B cell (primary cell): ENCODE results near the gene VIPR2. TPM values are rescaled to one million over a fixed set of nuclear protein-coding genes. Genes with fewer than 3 reads are reported as not detected.

ENCODE experiments used
- ATAC-seq: fragments of 200-7000 bp; cut with Tn5 transposase; one replicate; pipeline ENCODE4 v1.10.0; 2021; ENCODE audit warnings: low read depth, mild to moderate bottlenecking, moderate number of reproducible peaks, moderate library complexity
- CTCF ChIA-PET: fragments of 350-600 bp; sonication (Branson Sonifier 250); formaldehyde crosslinking; loops from one replicate; lab custom pipeline; 2021; ENCODE audit warnings: antibody characterized with exemption, inconsistent platforms; lab: Charles Lee
- POLR2A ChIA-PET: fragments of 350-600 bp; sonication (Branson Sonifier 250); formaldehyde crosslinking; loops from one replicate; lab custom pipeline; 2021; ENCODE audit warnings: antibody characterized with exemption; lab: Charles Lee
- DNase-seq: peaks from one replicate; pipeline ENCODE4 v3.0.0; 2013
- H2AFZ ChIP-seq: 2 replicates; pipeline ENCODE4 v1.6.1; 2012; ENCODE audit warnings: mild to moderate bottlenecking, low read depth, low read length; ENCODE audit not compliant: insufficient read depth, poor library complexity, severe bottlenecking
- H3K27ac ChIP-seq, 2 donors: 1 replicate in 1 of 2; 2 replicates in 1 of 2; pipeline ENCODE4 v1.5.1; 2012 to 2013; ENCODE audit warnings: low read length in 2 of 2, mild to moderate bottlenecking in 2 of 2, moderate library complexity in 1 of 2
- H3K27me3 ChIP-seq, 4 experiments: fragments of 200-600 bp in 1 of 4; sonication (generic) in 1 of 4; replicated peaks in 1 of 4; 1 replicate in 2 of 4; 2 replicates in 2 of 4; pipeline versions ENCODE4 v1.6.1 to v1.7.0; 2013 to 2016; ENCODE audit warnings: low read length in 3 of 4, mild to moderate bottlenecking in 2 of 4, mixed read lengths in 1 of 4, moderate library complexity in 1 of 4; ENCODE audit not compliant: insufficient read depth in 4 of 4, control insufficient read depth in 3 of 4; ENCODE audit errors: control extremely low read depth in 1 of 4
- H3K36me3 ChIP-seq, 2 experiments: replicated peaks in 1 of 2; 1 replicate in 1 of 2; 2 replicates in 1 of 2; pipeline versions ENCODE4 v1.6.1 to v1.7.1; 2013; ENCODE audit warnings: low read length in 1 of 2; ENCODE audit not compliant: insufficient read depth in 2 of 2, control insufficient read depth in 1 of 2; ENCODE audit errors: control extremely low read depth in 1 of 2, extremely low read depth in 1 of 2
- H3K4me1 ChIP-seq, 2 donors: fragments of 200-600 bp in 1 of 2; sonication (generic) in 1 of 2; 1 replicate in 1 of 2; 2 replicates in 1 of 2; pipeline versions ENCODE4 v1.5.1 to v1.6.1; 2013 to 2017; ENCODE audit warnings: low read length in 2 of 2; ENCODE audit not compliant: control insufficient read depth in 2 of 2, insufficient read depth in 2 of 2
- H3K4me2 ChIP-seq: replicated peaks from 2 replicates; pipeline ENCODE3; 2012; ENCODE audit warnings: mild to moderate bottlenecking, low read depth, low read length; ENCODE audit not compliant: poor library complexity, severe bottlenecking
- H3K4me3 ChIP-seq, 5 experiments: fragments of 200-600 bp in 1 of 5; sonication (generic) in 1 of 5; 1 replicate in 3 of 5; 2 replicates in 2 of 5; pipeline versions ENCODE4 v1.5.1 to v1.7.0; 2011 to 2016; ENCODE audit warnings: low read length in 4 of 5, mild to moderate bottlenecking in 4 of 5, low read depth in 2 of 5, control low read depth in 1 of 5, moderate library complexity in 1 of 5; ENCODE audit not compliant: insufficient read depth in 1 of 5; ENCODE audit errors: control extremely low read depth in 1 of 5, extremely low read depth in 1 of 5
- H3K79me2 ChIP-seq: fragments of 200-600 bp; sonication (generic); one replicate; pipeline ENCODE4 v1.6.0; 2016; ENCODE audit warnings: low read length; ENCODE audit not compliant: control insufficient read depth, insufficient read depth
- H3K9ac ChIP-seq: fragments of 200-600 bp; sonication (generic); 2 replicates; pipeline ENCODE4 v1.6.1; 2017; ENCODE audit warnings: mild to moderate bottlenecking, low read length, moderate library complexity
- H3K9me3 ChIP-seq, 3 donors: one replicate each; pipeline versions ENCODE4 v1.6.1 to v1.7.1; 2013; ENCODE audit warnings: low read length in 2 of 3; ENCODE audit not compliant: control insufficient read depth in 2 of 3, insufficient read depth in 1 of 3; ENCODE audit errors: control extremely low read depth in 1 of 3
- H4K20me1 ChIP-seq: 2 replicates; pipeline ENCODE4 v1.6.0; 2012; ENCODE audit warnings: mild to moderate bottlenecking, low read length; ENCODE audit not compliant: insufficient read depth, control insufficient read depth, poor library complexity, severe bottlenecking
- H3K27ac Mint-ChIP-seq: one replicate; pipeline ENCODE4 v1.8.0; 2021; ENCODE audit warnings: mixed read lengths
- H3K27me3 Mint-ChIP-seq: one replicate; pipeline ENCODE4 v1.8.0; 2021; ENCODE audit warnings: mixed read lengths
- H3K4me1 Mint-ChIP-seq: one replicate; pipeline ENCODE4 v1.8.0; 2021; ENCODE audit warnings: mixed read lengths
- H3K4me3 Mint-ChIP-seq: one replicate; pipeline ENCODE4 v1.8.0; 2021; ENCODE audit warnings: mixed read lengths
- H3K9me3 Mint-ChIP-seq: one replicate; pipeline ENCODE4 v1.8.0; 2022; ENCODE audit warnings: mixed read lengths; ENCODE audit not compliant: insufficient read depth
- CTCF ChIP-seq: fragments of 200-600 bp; IDR thresholded peaks from one replicate; pipeline ENCODE4 v1.8.0; 2022; ENCODE audit warnings: antibody characterized with exemption, mild to moderate bottlenecking
- EZH2 ChIP-seq: IDR thresholded peaks from 2 replicates; pipeline ENCODE4 v1.6.1; 2012; ENCODE audit warnings: borderline replicate concordance, low read depth, mild to moderate bottlenecking, moderate library complexity, low read length; ENCODE audit not compliant: insufficient read depth, poor library complexity, severe bottlenecking
- WGBS: methylation state at CpG from one replicate; pipeline ENCODE4 v1.1.5; 2013; ENCODE audit warnings: missing lambda C conversion rate; ENCODE audit not compliant: insufficient coverage; 5-methylcytosine and 5-hydroxymethylcytosine counted together
- intact Hi-C: fragments of 100-400 bp; cut with micrococcal nuclease; formaldehyde crosslinking; loops from one replicate; pipeline ENCODE4 v1.10.0; 2022
- polyA plus RNA-seq: library from polyadenylated mRNA; depleted of rRNA; stranded (reverse); fragments of >200 nt; gene quantifications from 2 replicates; pipeline ENCODE4 v1.2.3, GENCODE V29; 2012
- total RNA-seq, 2 donors: library from RNA; stranded (reverse); fragments of 120-200 nt in 1 of 2; gene quantifications; 1 replicate in 1 of 2; 2 replicates in 1 of 2; pipeline versions ENCODE4 v1.2.3 to v1.2.4, GENCODE V29; 2013 to 2022

The VIPR2 gene
- total and polyA plus RNA-seq, 2 donors (not counting 1 experiment from before 2014, with no cell fraction given): not detected

DNA sequence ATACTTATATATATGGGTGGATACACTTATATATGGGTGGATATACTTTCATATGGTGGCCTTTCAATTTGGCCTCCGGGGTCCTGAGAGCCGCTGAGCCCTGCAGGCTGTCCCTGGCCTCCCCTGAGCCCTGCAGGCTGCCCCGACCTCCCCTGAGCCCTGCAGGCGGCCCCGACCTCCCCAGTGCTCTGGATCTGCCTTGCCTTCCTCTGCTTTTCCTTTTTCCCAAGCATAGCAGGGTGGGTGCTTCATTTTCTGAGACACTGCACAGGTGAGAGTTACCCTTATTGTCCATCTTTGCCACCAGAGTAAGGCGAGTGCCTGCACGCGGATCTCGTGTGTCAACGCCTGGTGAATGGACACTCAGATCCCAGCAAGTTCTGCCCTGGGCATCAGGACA is 106.6 kb downstream of the VIPR2 start:
- no peak overlapping the region for H3K4me2 ChIP-seq
- intact Hi-C loops: no loop called here
- no peak for ATAC-seq
- H3K9ac ChIP-seq: no peak overlapping the region
- WGBS: 80% methylated on average over 10 of the region's 10 CpGs
- H3K27me3 Mint-ChIP-seq: peaks cover under 1% of the 10 kb centered on the region
- no peaks in the 10 kb centered on the region for H3K9me3 Mint-ChIP-seq
- CTCF ChIA-PET: no interaction called here
- H3K27ac ChIP-seq: no peak overlapping the region
- no peaks in the 10 kb centered on the region for H3K4me1 Mint-ChIP-seq
- H3K36me3 ChIP-seq: no peaks in the 10 kb centered on the region
- no peak overlapping the region for H3K4me3 Mint-ChIP-seq
- no peak overlapping the region for H3K27ac Mint-ChIP-seq
- no peaks in the 10 kb centered on the region for H3K27me3 ChIP-seq
- POLR2A ChIA-PET: no interaction called here
- no peak overlapping the region for H3K4me3 ChIP-seq
- H4K20me1 ChIP-seq: no peaks in the 10 kb centered on the region
- no peaks in the 10 kb centered on the region for H3K79me2 ChIP-seq
- DNase-seq: no peak
- H2AFZ ChIP-seq: no peak overlapping the region
- TF ChIP-seq EZH2 (no peak), CTCF (no peak)
- H3K9me3 ChIP-seq: peaks cover 0 to 11% (median 0%) of the 10 kb centered on the region in 3 donors
- no peaks in the 10 kb centered on the region for H3K4me1 ChIP-seq

GRCh38 chr7:159036916-159037605 is 107.6 kb downstream of the VIPR2 start:
- Histone ChIP-seq H4K20me1 (no peaks in the 10 kb centered on the region), H3K9ac (no peak overlapping the region), H3K4me3 (no peak overlapping the region), H3K4me1 (no peaks in the 10 kb centered on the region), H3K4me2 (no peak overlapping the region), H3K27me3 (no peaks in the 10 kb centered on the region), H2AFZ (no peak overlapping the region), H3K9me3 (peaks cover 0 to 11% (median 0%) of the 10 kb centered on the region in 3 donors), H3K36me3 (no peaks in the 10 kb centered on the region), H3K27ac (no peak overlapping the region), H3K79me2 (no peaks in the 10 kb centered on the region)
- POLR2A ChIA-PET: no interaction called here
- WGBS: 65% methylated on average over 17 of the region's 21 CpGs
- Mint-ChIP-seq H3K9me3 (no peaks in the 10 kb centered on the region), H3K4me1 (no peaks in the 10 kb centered on the region), H3K4me3 (no peak overlapping the region), H3K27me3 (peaks cover 7% of the 10 kb centered on the region), H3K27ac (no peak overlapping the region)
- ATAC-seq (no peak), DNase-seq (no peak)
- TF ChIP-seq EZH2 (no peak), CTCF (no peak)
- CTCF ChIA-PET: no interaction called here
- intact Hi-C loops: no loop called here
